HepG2 (cell line): ENCODE data around the gene CCL3. TPM values are rescaled to one million over a fixed set of nuclear protein-coding genes. Genes with fewer than 3 reads are reported as not detected.

Experiments used
- ATAC-seq: fragments of 200-7000 bp; cut with Tn5 transposase; 3 replicates; pipeline ENCODE4 v1.9.1; 2020; ENCODE audit warnings: mild to moderate bottlenecking, moderate library complexity
- BruUV-seq: library from RNA; stranded (reverse); fragments of 400-500 nt; replicated peaks from 2 replicates; lab custom pipeline; 2021; lab: Mats Ljungman, UMichigan
- CTCF ChIA-PET: fragments of 300-600 bp; formaldehyde crosslinking; extraction: SDS; loops from one replicate; lab custom pipeline; 2021; ENCODE audit warnings: low total read pairs, inconsistent platforms, low intra/inter-chr PET ratio; lab: Yijun Ruan, JAX
- POLR2A ChIA-PET: fragments of 350-600 bp; sonication (Branson Sonifier 250); formaldehyde crosslinking; loops from one replicate; lab custom pipeline; 2020; ENCODE audit warnings: antibody characterized with exemption, inconsistent platforms; lab: Yijun Ruan, JAX
- DNase-seq: peaks from one replicate; pipeline ENCODE4 v3.0.0-alpha.2; 2015; ENCODE audit warnings: low spot score
- FAIRE-seq: peaks from 3 replicates; lab custom pipeline; 2011; peaks lifted over from hg19 to GRCh38; lab: Jason Lieb, UNC
- H2AFZ ChIP-seq: one replicate; pipeline ENCODE4 v1.6.1; 2011; ENCODE audit warnings: low read length, inconsistent platforms
- H3K27ac ChIP-seq: fragments of 300-600 bp; 3 replicates; pipeline ENCODE4 v1.8.0; 2011; ENCODE audit warnings: mixed run types, mild to moderate bottlenecking, mixed read lengths, low read length, inconsistent platforms; ENCODE audit not compliant: insufficient read depth; ENCODE audit errors: extremely low read length
- H3K27me3 ChIP-seq, 2 experiments: fragments of 200-600 bp in 1 of 2; 2 replicates in 1 of 2; 3 replicates in 1 of 2; pipeline versions ENCODE4 v1.6.0 to v1.8.0; 2011; ENCODE audit warnings: low read length in 2 of 2, mild to moderate bottlenecking in 2 of 2, moderate library complexity in 2 of 2, inconsistent platforms in 1 of 2; ENCODE audit not compliant: insufficient read depth in 2 of 2, control insufficient read depth in 1 of 2
- H3K36me3 ChIP-seq, 2 experiments: fragments of 200-600 bp in 1 of 2; replicated peaks in 1 of 2; 2 replicates in 1 of 2; 3 replicates in 1 of 2; pipeline versions ENCODE4 v1.5.1 to v1.8.0; 2011; ENCODE audit warnings: low read length in 2 of 2, inconsistent platforms in 1 of 2; ENCODE audit not compliant: insufficient read depth in 2 of 2, control insufficient read depth in 1 of 2
- H3K4me1 ChIP-seq: 2 replicates; pipeline ENCODE4 v1.5.1; 2012; ENCODE audit warnings: low read length, inconsistent platforms; ENCODE audit not compliant: insufficient read depth
- H3K4me2 ChIP-seq: 2 replicates; pipeline ENCODE4 v1.6.0; 2011; ENCODE audit warnings: low read depth, low read length, inconsistent platforms
- H3K4me3 ChIP-seq, 3 experiments: fragments of 200-600 bp in 1 of 3; sonication (generic), shearing (Covaris generic) in 1 of 3; replicated peaks in 1 of 3; 2 replicates each; pipeline ENCODE4 v1.5.1; 2011 to 2016; ENCODE audit warnings: low read length in 3 of 3, inconsistent platforms in 2 of 3, low read depth in 2 of 3, mild to moderate bottlenecking in 2 of 3, control low read depth in 1 of 3, mixed read lengths in 1 of 3; ENCODE audit not compliant: insufficient read depth in 1 of 3
- H3K79me2 ChIP-seq: one replicate; pipeline ENCODE4 v1.6.1; 2011; ENCODE audit warnings: low read length, inconsistent platforms; ENCODE audit not compliant: insufficient read depth
- H3K9ac ChIP-seq: 2 replicates; pipeline ENCODE4 v1.6.0; 2011; ENCODE audit warnings: mild to moderate bottlenecking, low read depth, low read length, inconsistent platforms; ENCODE audit not compliant: insufficient read depth
- H3K9me3 ChIP-seq: 2 replicates; pipeline ENCODE4 v1.5.1; 2012; ENCODE audit warnings: mild to moderate bottlenecking, low read length
- H4K20me1 ChIP-seq: 2 replicates; pipeline ENCODE4 v1.6.0; 2011; ENCODE audit warnings: inconsistent platforms, mild to moderate bottlenecking, low read length, moderate library complexity; ENCODE audit not compliant: insufficient read depth
- ATF7 ChIP-seq, 2 experiments: fragments of 450-650 bp in 1 of 2; sonication (generic) in 1 of 2; formaldehyde crosslinking in 1 of 2; IDR thresholded peaks; 2 replicates each; pipeline versions ENCODE4 v1.4.0 to v1.6.1; 2016 to 2020; ENCODE audit warnings: antibody characterized with exemption in 1 of 2, mild to moderate bottlenecking in 1 of 2, missing genetic modification reagents in 1 of 2
- CREB1 ChIP-seq, 2 experiments: fragments of 450-650 bp in 1 of 2; IDR thresholded peaks; 2 replicates each; pipeline ENCODE4 v1.6.1; 2016 to 2017; ENCODE audit warnings: control low read depth in 1 of 2, mild to moderate bottlenecking in 1 of 2, missing compliant biosample characterization in 1 of 2, missing genetic modification characterization in 1 of 2
- GATAD2A ChIP-seq: IDR thresholded peaks from 2 replicates; pipeline ENCODE4 v1.6.1; 2016
- KDM4B ChIP-seq: sonication (generic); formaldehyde crosslinking; IDR thresholded peaks from 2 replicates; pipeline ENCODE4 v1.4.0; 2020; ENCODE audit warnings: missing genetic modification reagents
- NBN ChIP-seq: fragments of 450-650 bp; conservative IDR thresholded peaks from 2 replicates; pipeline ENCODE4 v1.6.1; 2017
- SMAD1 ChIP-seq: sonication (generic); formaldehyde crosslinking; IDR thresholded peaks from 2 replicates; pipeline ENCODE4 v1.4.0; 2020; ENCODE audit warnings: missing genetic modification reagents, low read depth, mild to moderate bottlenecking, borderline replicate concordance
- ZBTB1 ChIP-seq: sonication (generic); formaldehyde crosslinking; IDR thresholded peaks from 2 replicates; pipeline ENCODE4 v1.4.0; 2020; ENCODE audit warnings: missing genetic modification reagents, borderline replicate concordance
- ZNF749 ChIP-seq: sonication (generic); formaldehyde crosslinking; IDR thresholded peaks from 2 replicates; pipeline ENCODE4 v1.8.0; 2022; ENCODE audit warnings: mild to moderate bottlenecking, missing genetic modification reagents, moderate library complexity, borderline replicate concordance
- WGBS: methylation state at CpG from one replicate; pipeline ENCODE4 v1.1.6; 2017; ENCODE audit warnings: low lambda C conversion rate; 5-methylcytosine and 5-hydroxymethylcytosine counted together
- in situ Hi-C: cut with HindIII; loops from 2 replicates; pipeline ENCODE4 v1.10.0; 2017; ENCODE audit warnings: low pct_unique_long_range_greater_than_20kb; ENCODE audit not compliant: extremely low pct_ligation_motif_present
- intact Hi-C: fragments of 100-400 bp; cut with micrococcal nuclease; formaldehyde crosslinking; loops from one replicate; pipeline ENCODE4 v1.10.0; 2022; ENCODE audit not compliant: unreplicated experiment
- polyA plus RNA-seq, 8 experiments: library from polyadenylated mRNA; depleted of rRNA in 3 of 8; stranded (reverse) in 7 of 8; unstranded in 1 of 8; fragments of >200 nt; fragmentation: Illumina TruSeq in 4 of 8; extraction: Trizol in 4 of 8; gene quantifications; 2 replicates each; pipeline versions ENCODE4 v1.2.1 to v1.2.3, GENCODE V29; 2011 to 2016; ENCODE audit warnings: low read depth in 4 of 8, missing spikeins in 1 of 8, mixed read lengths in 1 of 8; ENCODE audit not compliant: insufficient read depth in 1 of 8
- total RNA-seq, 5 experiments: library from RNA; depleted of rRNA; stranded (reverse); fragments of >200 nt; fragmentation: Illumina TruSeq; extraction: Trizol; gene quantifications; 2 replicates each; pipeline ENCODE4 v1.2.3, GENCODE V29; 2016; ENCODE audit warnings: low read depth in 1 of 5

CCL3 gene
- total and polyA plus RNA-seq, 2 of the 13 experiments (the other 11 are each of a cell fraction or from before 2014, with no cell fraction given): not detected

GRCh38 chr17:36060816-36061215 is 29.1 kb downstream of the CCL3 start:
- 0 out of 5 replicates have a peak, but pooled peaks cover 0 to 4% of the 10 kb centered on the region in 2 experiments for H3K27me3 ChIP-seq
- 15% methylated on average over 2 of the region's 2 CpGs for WGBS
- H3K36me3 ChIP-seq: no peaks in the 10 kb centered on the region
- no peaks in the 10 kb centered on the region for H4K20me1 ChIP-seq
- ATAC-seq: no peak
- H2AFZ ChIP-seq: no peak overlapping the region
- no TSS peak for BruUV-seq
- no peak overlapping the region for H3K4me2 ChIP-seq
- ChIA-PET CTCF (no interaction called here), POLR2A (no interaction called here)
- H3K9ac ChIP-seq: no peak overlapping the region
- H3K9me3 ChIP-seq: no peaks in the 10 kb centered on the region
- FAIRE-seq: no peak
- intact Hi-C loops: no loop called here
- no peaks in the 10 kb centered on the region for H3K79me2 ChIP-seq
- in situ Hi-C loops: loop anchor here (10.0 kb wide), 1 partner anchor 56 kb away; the partner anchor contains the start of gene CCL15
- H3K4me1 ChIP-seq: no peaks in the 10 kb centered on the region
- H3K4me3 ChIP-seq: no peak overlapping the region
- H3K27ac ChIP-seq: no peak overlapping the region
- TF ChIP-seq ZNF749 (CRISPR knock-in tag) (no peak), KDM4B (CRISPR knock-in tag) (no peak), ZBTB1 (CRISPR knock-in tag) (no peak), NBN (no peak), GATAD2A (CRISPR knock-in tag) (no peak)
- TF ChIP-seq, all 625 proteins: peak for 0
- DNase-seq: no peak

GRCh38 chr17:36059406-36059805 is 30.5 kb downstream of the CCL3 start:
- ATAC-seq (no peak), FAIRE-seq (no peak), DNase-seq (no peak)
- H3K4me1 ChIP-seq: no peaks in the 10 kb centered on the region
- no peaks in the 10 kb centered on the region for H3K9me3 ChIP-seq
- TF ChIP-seq CREB1 (IDR thresholded peaks at IDR 0.05) (peak; percentile 71), CREB1 (CRISPR knock-in tag; IDR thresholded peaks at IDR 0.05) (no peak), ATF7 (IDR thresholded peaks at IDR 0.05) (0 out of 2 replicates have a peak, but pooled peaks have one; percentile 5), ATF7 (CRISPR knock-in tag; IDR thresholded peaks at IDR 0.05) (no peak), SMAD1 (CRISPR knock-in tag) (no peak)
- intact Hi-C loops: no loop called here
- H2AFZ ChIP-seq: no peak overlapping the region
- WGBS: 47% methylated on average over 7 of the region's 7 CpGs
- no peak overlapping the region for H3K4me2 ChIP-seq
- no peak overlapping the region for H3K4me3 ChIP-seq
- ChIA-PET CTCF (no interaction called here), POLR2A (no interaction called here)
- H3K27ac ChIP-seq: no peak overlapping the region
- in situ Hi-C loops: no loop called here
- no peaks in the 10 kb centered on the region for H4K20me1 ChIP-seq
- H3K36me3 ChIP-seq: no peaks in the 10 kb centered on the region
- BruUV-seq: no TSS peak
- no peak overlapping the region for H3K9ac ChIP-seq
- 0 out of 5 replicates have a peak, but pooled peaks cover 0 to 4% of the 10 kb centered on the region in 2 experiments for H3K27me3 ChIP-seq
- H3K79me2 ChIP-seq: no peaks in the 10 kb centered on the region
